22Rv1 (cell line): ENCODE data around the gene GPR132.

Source experiments
- CTCF ChIP-seq: fragments of 450-650 bp; IDR thresholded peaks from 2 replicates; pipeline ENCODE4 v1.5.1; 2017; ENCODE audit warnings: mild to moderate bottlenecking
- ZFX ChIP-seq: fragments of 450-650 bp; IDR thresholded peaks from 2 replicates; pipeline ENCODE4 v1.6.1; 2017; ENCODE audit warnings: antibody characterized with exemption, borderline replicate concordance

DNA sequence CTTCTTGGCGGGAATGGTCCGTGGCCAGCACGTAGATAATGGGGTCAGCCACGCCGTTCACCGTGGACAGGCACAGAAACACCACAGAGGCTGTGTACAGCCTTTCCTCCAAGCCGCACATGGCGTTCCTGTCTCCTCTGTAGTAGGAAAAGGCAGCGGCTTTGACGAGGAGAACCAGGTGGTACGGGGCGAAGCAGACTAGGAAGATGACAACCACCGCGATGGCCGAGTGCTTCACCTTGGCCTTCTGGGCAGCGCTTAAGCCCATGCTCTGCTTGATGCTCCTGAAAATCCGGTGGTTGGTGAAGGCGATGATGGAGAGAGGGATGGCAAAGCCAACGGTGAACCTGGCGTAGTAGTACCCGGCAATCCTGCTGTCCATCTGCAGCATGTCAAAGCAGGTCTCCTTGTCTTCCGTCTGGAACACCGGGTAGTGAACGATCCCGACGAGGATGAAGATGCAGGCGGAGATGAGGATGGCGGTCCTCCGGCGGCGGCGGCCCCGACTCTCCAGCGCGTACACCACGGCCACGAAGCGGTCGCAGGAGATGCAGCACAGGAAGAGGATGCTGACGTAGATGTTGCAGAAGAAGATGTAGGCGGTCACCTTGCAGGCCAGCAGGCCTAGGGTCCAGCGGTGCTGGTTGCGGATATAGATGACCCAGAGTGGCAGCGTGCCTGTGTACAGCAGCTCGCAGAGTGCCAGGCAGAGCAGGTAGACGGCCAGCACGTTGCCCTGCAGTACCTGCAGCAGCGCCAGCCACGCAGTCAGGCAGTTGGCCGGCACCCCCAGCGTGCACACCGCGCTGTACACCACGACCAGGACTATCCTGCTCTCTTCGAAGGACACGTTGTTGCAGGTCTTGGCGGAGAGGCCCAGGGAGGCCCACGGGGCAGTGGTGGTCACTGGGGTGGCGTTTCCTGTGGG, 13.8 kb downstream of the GPR132 start:
- TF ChIP-seq CTCF: no peak
- TF ChIP-seq ZFX: no peak
